ENCODE results near the gene CACNA1A.
A peak's percentile ranks its signal among the peaks of the same experiment; 100 is the strongest.
"Not testable (repeated sequence)": the region's sequence is repeated elsewhere in the genome, so short reads cannot be mapped to it uniquely, and the experiment has no call there.

CACNA1A gene

DNA sequence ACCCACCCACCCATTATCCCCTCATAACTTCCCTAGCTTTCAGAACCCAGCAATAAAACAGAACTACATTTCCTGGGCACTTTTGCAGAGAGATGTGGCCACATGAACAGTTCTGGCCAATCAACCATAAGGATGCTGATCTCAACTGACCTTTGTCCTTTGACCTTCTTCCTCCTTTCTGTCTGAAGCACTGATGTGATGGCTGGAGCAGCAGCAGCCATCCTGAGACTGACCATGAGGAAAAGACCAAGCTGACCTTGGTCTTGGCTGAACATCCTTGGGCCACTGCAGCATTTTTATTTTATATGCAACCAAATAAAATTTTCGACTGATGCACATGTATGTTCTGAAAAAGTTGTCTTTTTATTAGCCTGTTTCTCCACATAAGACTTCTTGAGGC, 33.1 kb upstream of the CACNA1A start:
- no peak for DNase-seq (ENCODE audit: low read depth)
- TF ChIP-seq, protein P1, sequence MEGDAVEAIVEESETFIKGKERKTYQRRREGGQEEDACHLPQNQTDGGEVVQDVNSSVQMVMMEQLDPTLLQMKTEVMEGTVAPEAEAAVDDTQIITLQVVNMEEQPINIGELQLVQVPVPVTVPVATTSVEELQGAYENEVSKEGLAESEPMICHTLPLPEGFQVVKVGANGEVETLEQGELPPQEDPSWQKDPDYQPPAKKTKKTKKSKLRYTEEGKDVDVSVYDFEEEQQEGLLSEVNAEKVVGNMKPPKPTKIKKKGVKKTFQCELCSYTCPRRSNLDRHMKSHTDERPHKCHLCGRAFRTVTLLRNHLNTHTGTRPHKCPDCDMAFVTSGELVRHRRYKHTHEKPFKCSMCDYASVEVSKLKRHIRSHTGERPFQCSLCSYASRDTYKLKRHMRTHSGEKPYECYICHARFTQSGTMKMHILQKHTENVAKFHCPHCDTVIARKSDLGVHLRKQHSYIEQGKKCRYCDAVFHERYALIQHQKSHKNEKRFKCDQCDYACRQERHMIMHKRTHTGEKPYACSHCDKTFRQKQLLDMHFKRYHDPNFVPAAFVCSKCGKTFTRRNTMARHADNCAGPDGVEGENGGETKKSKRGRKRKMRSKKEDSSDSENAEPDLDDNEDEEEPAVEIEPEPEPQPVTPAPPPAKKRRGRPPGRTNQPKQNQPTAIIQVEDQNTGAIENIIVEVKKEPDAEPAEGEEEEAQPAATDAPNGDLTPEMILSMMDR (conservative IDR thresholded peaks at IDR 0.05; ENCODE audit: low read depth, low read length) = no peak
- H3K4me3 ChIP-seq (ENCODE audit: low read length) = no peak overlapping the region

GRCh38 chr19:13538601-13539253, 32.4 kb upstream of the CACNA1A start:
- TF ChIP-seq, protein P1 (conservative IDR thresholded peaks at IDR 0.05; ENCODE audit: low read depth, low read length) = no peak
- DNase-seq (ENCODE audit: low read depth) = no peak
- H3K4me3 ChIP-seq (ENCODE audit: low read length) = no peak overlapping the region

- TF ChIP-seq, protein P1 (conservative IDR thresholded peaks at IDR 0.05; ENCODE audit: low read depth, low read length) = no peak
- DNase-seq (ENCODE audit: low read depth) = no peak
Observed at GRCh38 chr19:13537454-13537853, 31.2 kb upstream of the CACNA1A start.

GRCh38 chr19:13530720-13531119, 24.4 kb upstream of the CACNA1A start:
- H3K4me3 ChIP-seq (ENCODE audit: low read length) = no peak overlapping the region
- TF ChIP-seq, protein P1 (conservative IDR thresholded peaks at IDR 0.05; ENCODE audit: low read depth, low read length) = no peak
- DNase-seq (ENCODE audit: low read depth) = no peak

More at GRCh38 chr19:13537454-13537853, 31.2 kb upstream of the CACNA1A start:
- H3K4me3 ChIP-seq (ENCODE audit: low read length) = no peak overlapping the region

GRCh38 chr19:13529721-13530120, 23.4 kb upstream of the CACNA1A start:
- H3K4me3 ChIP-seq (ENCODE audit: low read length); DNase-seq (ENCODE audit: low read depth): not testable (repeated sequence)

- DNase-seq (ENCODE audit: low read depth) = no peak
Observed at GRCh38 chr19:13526552-13526951, 20.3 kb upstream of the CACNA1A start.

DNA sequence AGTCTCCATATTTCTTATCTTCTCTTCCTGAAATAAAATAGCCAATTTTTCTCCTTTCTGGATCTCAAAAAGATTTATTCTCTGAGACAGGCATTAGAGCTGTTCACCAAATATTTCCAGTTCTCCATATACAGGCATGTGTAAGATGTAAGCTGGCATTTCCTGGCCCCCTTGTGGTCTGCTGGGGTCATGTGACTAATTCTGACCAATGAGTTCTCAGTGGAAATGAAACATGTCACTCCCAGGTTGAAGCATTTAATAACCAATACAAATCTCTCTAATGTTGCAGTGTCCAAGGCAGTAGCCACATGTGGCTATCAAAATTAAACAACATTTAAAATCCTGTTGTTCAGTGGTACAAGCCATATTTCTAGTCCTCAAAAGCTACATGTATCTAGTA, 14.8 kb upstream of the CACNA1A start:
- TF ChIP-seq, protein P1 (conservative IDR thresholded peaks at IDR 0.05; ENCODE audit: low read depth, low read length) = no peak
- no peak for DNase-seq (ENCODE audit: low read depth)
- no peak overlapping the region for H3K4me3 ChIP-seq (ENCODE audit: low read length)

More at GRCh38 chr19:13526552-13526951, 20.3 kb upstream of the CACNA1A start:
- TF ChIP-seq, protein P1 (conservative IDR thresholded peaks at IDR 0.05; ENCODE audit: low read depth, low read length) = peak; percentile 36
- H3K4me3 ChIP-seq (ENCODE audit: low read length) = no peak overlapping the region

Data from retinal pigment epithelial cell (primary cell).